GM20000 (cell line): ENCODE results near the gene PAK1.
A peak's percentile ranks its signal among the peaks of the same experiment; 100 is the strongest.

Experiments
- DNase-seq: peaks from one replicate; pipeline ENCODE4 v3.0.0; 2012; ENCODE audit warnings: low spot score
- CTCF ChIP-seq: IDR thresholded peaks from 2 replicates; pipeline ENCODE4 v1.5.1; 2012; ENCODE audit warnings: mild to moderate bottlenecking, control low read depth; ENCODE audit errors: extremely low read depth, missing control alignments

The PAK1 gene

GRCh38 chr11:77473801-77474683 is at the start of gene PAK1:
Gene PAK1 (minus strand): TSS chr11:77474094. CDS start chr11:77392520, 81,574 bp downstream.
- DNase-seq: peak; percentile 93
- TF ChIP-seq CTCF: no peak

GRCh38 chr11:77522215-77522614 is 48.3 kb upstream of the PAK1 start:
- no peak for DNase-seq
- no peak for TF ChIP-seq CTCF

GRCh38 chr11:77519847-77520246 is 46.0 kb upstream of the PAK1 start:
- TF ChIP-seq CTCF: no peak
- DNase-seq: no peak

GRCh38 chr11:77518471-77518870 is 44.6 kb upstream of the PAK1 start:
- no peak for TF ChIP-seq CTCF

GRCh38 chr11:77517753-77518152 is 43.9 kb upstream of the PAK1 start:
- TF ChIP-seq CTCF: no peak
- no peak for DNase-seq

More at GRCh38 chr11:77518471-77518870, 44.6 kb upstream of the PAK1 start:
- no peak for DNase-seq

GRCh38 chr11:77517226-77517625 is 43.3 kb upstream of the PAK1 start:
- no peak for TF ChIP-seq CTCF

GRCh38 chr11:77515483-77515882 is 41.6 kb upstream of the PAK1 start:
- no peak for TF ChIP-seq CTCF
- DNase-seq: no peak

More at GRCh38 chr11:77517226-77517625, 43.3 kb upstream of the PAK1 start:
- no peak for DNase-seq
